NK-92 treated with Interleukin-12 subunit alpha and Interleukin-12 subunit beta, amount 100 ng/mL, for 24 hours (cell line): ENCODE results near the gene FIBCD1.

ENCODE experiments used
- DNase-seq: peaks from one replicate; lab custom pipeline; 2025; lab: John Stamatoyannopoulos, UW

The FIBCD1 gene

GRCh38 chr9:130877300-130877699 lies 61.7 kb downstream of the FIBCD1 start:
- DNase-seq = no peak

DNA sequence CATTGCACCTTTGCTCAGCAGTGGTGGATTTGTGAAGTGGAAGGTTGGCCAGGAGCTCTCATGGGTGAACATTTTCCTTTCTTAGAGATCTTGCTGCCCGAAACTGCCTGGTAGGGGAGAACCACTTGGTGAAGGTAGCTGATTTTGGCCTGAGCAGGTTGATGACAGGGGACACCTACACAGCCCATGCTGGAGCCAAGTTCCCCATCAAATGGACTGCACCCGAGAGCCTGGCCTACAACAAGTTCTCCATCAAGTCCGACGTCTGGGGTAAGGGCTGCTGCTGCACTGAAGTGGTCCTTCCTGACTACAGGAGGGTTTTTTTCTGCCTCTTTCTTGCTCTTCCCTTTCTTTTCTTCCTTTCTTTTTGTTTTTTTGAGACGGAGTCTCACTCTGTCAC lies 64.3 kb downstream of the FIBCD1 start:
- no peak for DNase-seq

DNA sequence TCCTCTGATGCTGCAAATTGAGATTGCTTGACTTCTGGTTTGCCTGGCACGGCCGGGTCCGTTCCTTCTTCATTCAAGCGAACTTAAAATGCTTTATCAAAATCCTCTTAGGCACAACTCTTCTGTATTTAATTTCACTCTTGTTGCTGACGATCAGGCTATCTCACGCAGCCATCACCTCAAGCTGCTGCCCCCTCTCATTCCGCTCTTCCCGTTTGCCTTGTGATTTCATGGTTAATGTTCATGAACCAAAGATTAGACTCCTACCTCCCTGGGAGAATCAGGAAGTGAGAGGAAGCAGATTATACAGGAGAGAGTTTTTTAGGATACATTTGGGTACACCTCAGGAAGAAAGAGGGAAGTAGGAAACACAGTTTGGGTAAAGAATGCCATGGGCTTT lies 65.1 kb downstream of the FIBCD1 start:
- DNase-seq = no peak

- DNase-seq = no peak
Measured at GRCh38 chr9:130872912-130873503, 66.0 kb downstream of the FIBCD1 start.

DNA sequence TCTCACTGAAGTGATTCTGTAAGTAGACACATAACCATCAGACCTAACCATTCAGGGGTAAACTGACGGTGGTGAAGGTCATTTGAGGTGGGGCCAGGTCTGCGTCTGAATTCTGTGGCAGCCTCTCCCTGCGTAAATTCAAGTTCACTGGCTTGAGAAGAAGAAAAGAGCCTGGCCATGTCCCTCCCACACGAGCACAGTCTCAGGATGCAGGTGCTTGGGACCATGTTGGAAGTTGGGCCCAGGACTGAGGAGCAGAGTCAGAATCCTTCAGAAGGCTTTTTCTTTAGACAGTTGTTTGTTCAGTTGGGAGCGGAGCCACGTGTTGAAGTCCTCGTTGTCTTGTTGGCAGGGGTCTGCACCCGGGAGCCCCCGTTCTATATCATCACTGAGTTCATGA lies 66.5 kb downstream of the FIBCD1 start:
- no peak for DNase-seq

GRCh38 chr9:130872093-130872492 lies 67.0 kb downstream of the FIBCD1 start:
- DNase-seq = no peak

DNA sequence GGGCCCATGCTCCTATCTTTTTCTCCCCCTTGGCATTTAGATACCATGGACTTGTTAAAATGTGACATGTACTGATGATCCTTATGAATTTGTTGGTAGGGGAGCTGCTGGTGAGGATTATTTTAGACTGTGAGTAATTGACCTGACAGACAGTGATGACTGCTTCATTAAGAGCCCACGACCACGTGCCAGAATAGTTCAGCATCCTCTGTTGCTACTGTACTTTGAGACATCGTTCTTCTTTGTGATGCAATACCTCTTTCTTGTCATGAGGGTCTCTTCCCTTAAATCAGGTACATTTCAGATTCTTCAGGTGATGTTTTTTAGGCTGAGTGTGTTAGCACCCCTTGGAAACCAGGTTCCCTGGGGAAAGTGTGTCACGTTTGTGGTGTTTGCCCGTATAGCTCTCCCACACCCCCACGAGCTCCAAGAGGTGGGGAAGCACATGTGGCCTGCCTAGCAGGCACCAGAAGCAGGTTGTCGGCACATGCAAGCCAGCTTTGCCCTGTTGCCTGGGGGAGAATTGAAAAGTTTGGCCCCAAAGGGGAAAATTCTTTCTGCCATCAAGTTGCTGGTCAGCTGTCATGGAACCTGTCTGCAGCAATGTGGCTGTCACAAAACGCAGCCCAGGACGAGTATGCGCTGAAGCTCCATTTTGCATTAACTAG lies 67.5 kb downstream of the FIBCD1 start:
- DNase-seq = no peak

DNA sequence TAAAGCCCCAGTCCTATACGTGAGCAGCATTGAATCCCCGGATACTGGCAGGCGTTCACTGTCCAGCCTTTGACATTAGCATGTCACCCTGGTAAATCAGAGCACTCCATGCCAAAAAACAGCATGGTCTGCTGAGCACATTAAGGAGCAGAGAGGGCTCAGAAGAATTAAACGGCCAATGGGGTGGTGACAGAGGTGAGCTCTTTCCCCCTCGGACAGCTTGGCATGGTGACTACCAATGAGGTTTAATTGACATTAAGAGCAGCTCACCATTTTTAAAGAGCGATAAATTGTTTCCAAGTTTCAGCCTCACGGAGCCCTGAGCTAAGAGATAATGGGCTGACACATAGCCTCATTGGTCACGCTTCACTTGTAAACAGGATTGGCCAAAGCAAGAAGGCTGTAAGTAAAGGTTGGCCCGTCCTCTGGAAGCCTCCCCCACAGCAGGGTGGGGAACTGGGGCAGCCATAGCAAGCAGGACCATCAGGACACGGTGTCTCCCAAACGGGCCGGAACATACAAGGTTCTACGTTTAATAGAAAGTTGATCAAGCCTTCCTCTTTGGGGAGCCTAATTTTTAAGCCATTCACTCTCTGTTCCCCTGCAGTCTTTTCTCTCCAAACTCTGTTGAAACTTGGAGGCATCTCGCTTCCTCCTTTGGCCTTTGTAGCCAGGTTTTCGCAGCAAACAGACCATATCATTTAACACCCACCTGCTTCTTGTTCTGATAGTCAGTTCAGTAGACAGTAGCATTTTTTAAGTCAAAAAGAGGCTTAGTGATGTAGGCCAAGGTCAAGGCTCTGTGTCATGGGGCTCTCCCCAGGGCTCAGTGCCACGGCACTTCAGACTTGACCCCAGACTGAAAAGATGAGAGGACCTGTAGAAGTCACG lies 68.3 kb downstream of the FIBCD1 start:
- DNase-seq = no peak

DNA sequence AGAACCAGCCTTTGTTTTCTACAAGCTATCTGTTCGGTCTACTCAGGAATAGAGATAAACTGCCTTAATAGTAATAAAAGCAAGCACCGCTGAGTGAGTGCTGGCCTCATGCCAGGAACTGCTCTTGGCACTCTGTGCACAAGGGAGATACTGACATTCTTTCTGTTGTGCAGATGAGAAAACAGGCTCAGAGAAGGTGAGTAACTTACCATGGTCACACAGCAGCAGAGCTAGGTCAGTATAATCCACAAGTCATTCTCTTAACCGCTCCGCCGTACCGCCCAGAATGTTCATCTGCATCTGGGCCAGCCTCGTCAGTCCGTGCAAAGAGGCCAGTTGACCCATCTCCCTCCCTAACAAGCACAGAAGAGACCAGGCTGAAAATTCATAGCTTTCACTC lies 69.8 kb downstream of the FIBCD1 start:
- no peak for DNase-seq

DNA sequence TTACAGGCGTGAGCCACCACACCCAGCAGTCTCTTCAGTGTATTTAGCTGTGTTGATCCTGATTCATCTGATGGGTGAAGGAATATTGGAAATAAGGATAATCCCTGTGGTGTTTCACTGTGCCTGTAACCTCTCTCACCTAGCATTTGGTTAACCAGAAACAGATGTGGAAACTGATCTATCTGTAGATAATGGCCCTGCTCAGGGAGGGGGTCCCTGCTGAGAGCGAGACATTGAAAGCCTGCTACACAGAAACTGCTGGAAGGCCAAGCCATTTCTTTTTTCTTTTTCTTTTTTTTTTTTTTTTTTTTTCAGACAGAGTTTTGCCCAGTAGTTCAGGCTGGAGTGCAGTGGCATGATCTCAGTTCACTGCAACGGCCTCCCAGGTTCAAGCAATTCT lies 70.8 kb downstream of the FIBCD1 start:
- no peak for DNase-seq

GRCh38 chr9:130867556-130867955 lies 71.5 kb downstream of the FIBCD1 start:
- DNase-seq = no peak

DNA sequence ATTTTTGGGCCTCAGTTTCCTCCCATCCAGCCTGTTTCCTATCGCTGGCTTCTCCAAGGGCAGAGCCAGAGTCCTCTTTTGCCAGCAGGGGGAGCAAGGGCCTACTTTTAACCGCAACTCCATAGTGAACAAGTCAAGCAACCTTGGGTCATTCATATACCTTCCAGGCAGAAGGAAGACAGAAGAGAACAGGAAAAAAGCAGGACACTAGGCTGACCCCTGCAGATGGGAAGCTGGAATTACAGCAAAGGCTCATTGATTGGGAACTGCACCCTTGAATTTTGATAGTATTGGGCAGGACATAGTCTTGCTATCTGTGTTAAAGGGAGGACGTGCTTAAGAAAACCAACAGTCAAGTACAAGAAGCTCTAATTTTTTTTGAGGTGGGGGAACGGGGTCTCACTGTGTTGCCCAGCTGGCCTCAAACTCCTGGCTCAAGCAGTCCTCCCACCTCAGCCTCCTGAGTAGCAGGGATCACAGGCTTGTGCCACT lies 72.5 kb downstream of the FIBCD1 start:
- no peak for DNase-seq

DNA sequence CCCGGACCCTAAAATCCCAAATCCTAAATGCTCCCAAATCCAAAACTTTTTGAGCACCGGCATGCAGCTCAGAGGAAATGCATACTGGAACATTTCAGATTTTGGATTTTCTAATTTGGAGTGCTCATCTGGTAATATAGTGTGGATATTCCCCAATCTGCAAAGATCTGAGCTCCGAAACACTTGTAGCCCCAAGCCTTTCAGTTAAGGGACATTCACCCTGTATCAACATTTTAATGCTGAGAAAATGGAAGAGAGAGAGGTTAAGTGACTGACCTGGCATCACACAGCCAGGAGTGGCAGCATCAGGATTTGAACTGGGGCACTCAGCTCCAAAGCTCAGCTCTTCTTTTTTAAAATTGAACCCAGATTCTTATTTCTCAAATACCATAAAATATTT lies 73.1 kb downstream of the FIBCD1 start:
- DNase-seq = no peak

GRCh38 chr9:130864541-130864940 lies 74.5 kb downstream of the FIBCD1 start:
- no peak for DNase-seq

DNA sequence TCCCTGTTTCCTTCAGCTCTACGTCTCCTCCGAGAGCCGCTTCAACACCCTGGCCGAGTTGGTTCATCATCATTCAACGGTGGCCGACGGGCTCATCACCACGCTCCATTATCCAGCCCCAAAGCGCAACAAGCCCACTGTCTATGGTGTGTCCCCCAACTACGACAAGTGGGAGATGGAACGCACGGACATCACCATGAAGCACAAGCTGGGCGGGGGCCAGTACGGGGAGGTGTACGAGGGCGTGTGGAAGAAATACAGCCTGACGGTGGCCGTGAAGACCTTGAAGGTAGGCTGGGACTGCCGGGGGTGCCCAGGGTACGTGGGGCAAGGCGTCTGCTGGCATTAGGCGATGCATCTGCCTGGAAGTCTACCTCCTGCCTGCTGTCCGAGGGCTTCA lies 76.3 kb downstream of the FIBCD1 start:
- DNase-seq = no peak

- no peak for DNase-seq
Measured at GRCh38 chr9:130862217-130862616, 76.8 kb downstream of the FIBCD1 start.

DNA sequence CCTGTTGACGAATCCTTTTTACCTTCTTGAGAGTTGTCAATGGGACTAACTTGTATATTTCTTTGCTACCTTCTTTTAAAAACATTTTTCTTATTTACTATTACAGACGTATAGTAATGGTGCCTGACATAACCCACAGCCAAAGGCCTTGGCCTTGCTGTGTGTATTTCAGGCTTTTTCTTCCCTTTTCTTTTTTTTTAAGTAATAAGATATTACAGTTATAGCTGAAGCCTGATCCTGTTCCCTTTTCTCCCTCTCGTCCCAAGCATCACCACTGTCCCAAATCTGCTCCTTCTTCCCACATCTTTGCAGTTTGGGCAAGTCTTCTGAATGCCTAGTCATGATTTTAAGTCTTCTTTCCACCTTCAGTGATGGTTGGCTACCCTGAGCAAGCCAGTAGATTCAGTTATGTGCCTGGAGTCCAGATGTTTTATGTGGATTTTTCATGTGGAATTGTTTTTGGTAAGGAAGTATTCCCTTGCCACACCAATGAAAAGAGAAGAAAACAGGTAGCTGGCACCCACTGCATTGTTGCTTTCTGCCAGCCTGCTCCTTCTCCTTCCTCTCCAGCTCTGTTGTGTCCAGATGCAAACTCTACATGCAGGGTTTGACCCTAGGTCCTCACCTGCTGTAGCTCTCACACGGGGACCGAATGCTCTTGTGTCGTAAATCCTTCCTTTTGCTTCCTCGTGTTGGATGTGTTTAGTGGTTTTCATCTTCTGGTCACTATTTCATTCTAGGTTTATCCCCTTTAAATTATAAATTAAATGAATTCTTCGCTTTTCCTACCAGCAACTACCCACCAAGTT lies 77.5 kb downstream of the FIBCD1 start:
- DNase-seq = no peak

GRCh38 chr9:130860458-130861316 lies 78.4 kb downstream of the FIBCD1 start:
- no peak for DNase-seq

DNA sequence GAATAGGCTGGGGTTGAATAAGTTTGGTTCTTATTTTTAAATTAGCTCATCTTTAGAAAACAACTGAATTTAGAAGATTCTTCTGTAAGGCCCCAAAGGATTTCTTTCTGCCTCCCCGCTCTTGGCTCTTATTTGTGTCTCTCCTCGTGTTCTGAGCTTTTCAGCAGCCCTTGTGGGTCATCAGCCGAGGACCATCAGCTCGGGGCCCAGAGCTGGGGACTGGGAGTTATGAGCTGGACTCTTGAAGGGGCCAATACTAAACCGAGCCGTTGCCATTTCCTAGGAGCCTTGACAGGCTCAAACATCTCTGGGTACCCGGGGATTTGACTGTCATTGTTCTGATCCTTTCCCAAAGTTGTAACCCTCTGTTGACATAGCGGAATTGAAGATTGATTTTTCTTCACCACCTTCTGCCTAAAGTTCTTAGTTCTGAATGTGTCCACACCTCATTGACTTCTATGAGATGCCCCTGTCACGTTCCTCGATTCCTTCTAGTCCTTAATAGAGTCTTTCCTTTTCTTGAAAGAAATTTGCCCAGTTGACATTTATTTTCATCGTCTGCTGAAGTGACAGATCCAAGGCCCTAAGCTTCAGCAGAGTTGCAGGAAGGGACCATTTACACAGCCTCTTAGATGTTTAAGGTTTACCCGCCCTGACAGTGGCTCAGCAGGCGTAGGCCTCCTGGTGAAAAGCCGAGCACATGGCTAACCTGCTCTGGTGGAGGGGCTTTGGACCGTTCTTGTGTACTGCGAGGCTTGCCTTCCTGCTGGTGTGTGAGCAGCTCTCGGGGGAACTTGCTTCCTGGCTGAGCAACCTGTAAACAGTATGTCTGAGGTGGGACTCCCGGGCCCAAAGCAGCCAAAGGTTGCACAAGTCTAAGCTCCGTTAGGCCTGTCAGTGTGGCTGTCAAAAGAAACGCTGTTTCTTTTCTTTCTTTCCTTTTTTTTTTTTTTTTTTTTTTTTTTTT lies 80.0 kb downstream of the FIBCD1 start:
- no peak for DNase-seq
